Measurements from ENCODE around the gene ADAR.

DNA sequence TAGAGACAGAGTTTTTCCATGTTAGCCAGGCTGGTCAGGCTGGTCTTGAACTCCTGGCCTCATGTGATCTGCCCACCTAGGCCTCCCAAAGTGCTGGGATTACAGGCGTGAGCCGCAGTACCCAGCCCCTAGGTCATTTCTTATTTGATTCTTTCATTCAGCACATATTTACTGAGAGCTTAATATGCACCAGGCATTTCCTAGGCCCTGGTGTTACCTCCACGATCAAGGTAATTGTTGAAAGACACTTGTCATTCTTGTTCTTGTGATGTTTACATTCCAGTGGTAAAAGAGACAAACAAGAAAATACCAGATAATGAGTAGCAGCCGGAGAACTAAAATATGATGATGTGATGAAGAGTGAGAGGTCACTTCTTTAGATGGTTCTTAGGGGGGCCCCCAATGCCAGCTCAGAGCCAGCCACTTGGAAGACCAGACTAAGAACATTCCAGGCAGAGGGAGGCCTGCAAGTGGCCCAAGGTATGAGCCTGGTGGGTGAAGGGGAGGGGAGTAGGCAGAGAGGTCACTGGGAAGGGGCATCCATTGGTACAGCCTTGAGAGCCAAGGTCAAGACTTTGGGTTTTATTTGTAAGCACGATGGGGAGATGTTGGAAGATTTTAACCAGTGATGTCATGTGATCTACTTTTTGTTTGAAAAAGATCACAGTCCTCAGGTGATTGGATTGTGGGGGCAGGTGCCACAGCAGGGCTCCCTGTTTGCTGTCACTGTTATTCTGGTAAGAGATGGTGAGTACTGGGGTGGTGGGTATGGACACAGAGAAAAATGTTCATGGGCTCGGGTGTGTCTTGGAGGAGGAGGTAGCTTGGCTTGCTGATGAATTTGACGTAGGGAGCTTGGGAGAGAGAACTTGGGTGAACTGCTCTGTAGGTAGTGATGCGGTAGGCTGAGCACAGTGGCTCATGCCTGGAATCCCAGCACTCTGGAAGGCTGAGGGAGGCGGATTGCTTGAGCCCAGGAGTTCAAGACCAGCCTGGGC, 68.2 kb downstream of the ADAR start:
- TF ChIP-seq, protein P1, sequence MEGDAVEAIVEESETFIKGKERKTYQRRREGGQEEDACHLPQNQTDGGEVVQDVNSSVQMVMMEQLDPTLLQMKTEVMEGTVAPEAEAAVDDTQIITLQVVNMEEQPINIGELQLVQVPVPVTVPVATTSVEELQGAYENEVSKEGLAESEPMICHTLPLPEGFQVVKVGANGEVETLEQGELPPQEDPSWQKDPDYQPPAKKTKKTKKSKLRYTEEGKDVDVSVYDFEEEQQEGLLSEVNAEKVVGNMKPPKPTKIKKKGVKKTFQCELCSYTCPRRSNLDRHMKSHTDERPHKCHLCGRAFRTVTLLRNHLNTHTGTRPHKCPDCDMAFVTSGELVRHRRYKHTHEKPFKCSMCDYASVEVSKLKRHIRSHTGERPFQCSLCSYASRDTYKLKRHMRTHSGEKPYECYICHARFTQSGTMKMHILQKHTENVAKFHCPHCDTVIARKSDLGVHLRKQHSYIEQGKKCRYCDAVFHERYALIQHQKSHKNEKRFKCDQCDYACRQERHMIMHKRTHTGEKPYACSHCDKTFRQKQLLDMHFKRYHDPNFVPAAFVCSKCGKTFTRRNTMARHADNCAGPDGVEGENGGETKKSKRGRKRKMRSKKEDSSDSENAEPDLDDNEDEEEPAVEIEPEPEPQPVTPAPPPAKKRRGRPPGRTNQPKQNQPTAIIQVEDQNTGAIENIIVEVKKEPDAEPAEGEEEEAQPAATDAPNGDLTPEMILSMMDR (optimal IDR thresholded peaks at IDR 0.05 in 1 of 3, IDR thresholded peaks at IDR 0.05 in 1 of 3, conservative IDR thresholded peaks at IDR 0.05 in 1 of 3; ENCODE audit: extremely low read depth in 1 of 3, insufficient read depth in 2 of 3, low read length in 3 of 3): no peak
- TF ChIP-seq EZH2 (IDR thresholded peaks at IDR 0.05; ENCODE audit: low read length): no peak
